ENCODE data around the gene UACA.
"Not testable (repeated sequence)": the region's sequence is repeated elsewhere in the genome, so short reads cannot be mapped to it uniquely, and the experiment has no call there.

UACA gene

DNA sequence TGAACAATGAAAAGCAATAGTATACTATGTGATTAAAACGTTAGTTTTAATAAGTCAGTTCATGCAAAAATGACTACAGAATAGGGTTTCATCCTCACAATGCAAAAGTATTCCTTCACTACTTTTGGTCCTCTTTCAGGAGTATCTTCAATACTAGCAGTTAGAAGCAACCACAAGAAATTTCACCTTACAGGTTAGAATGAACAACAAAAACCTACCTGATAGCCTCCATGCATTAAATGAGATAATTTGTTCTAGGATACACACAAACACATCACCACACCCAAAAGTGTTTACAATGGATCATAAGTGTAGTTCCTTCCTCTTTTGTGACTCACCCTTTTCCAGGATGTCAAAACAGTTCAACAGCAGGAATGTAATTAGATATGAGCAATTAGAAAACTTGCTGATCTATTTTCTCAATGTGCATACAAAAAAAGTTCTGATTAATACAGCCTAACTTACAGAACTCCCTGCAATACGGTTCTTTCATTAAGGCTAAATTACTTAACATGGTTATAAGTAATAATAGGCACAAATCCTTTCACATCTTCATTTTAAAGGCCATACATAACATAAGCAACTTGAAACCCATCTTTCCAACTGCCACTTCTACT is 21.6 kb downstream of the UACA start:
- no peaks in the 10 kb centered on the region for H3K36me3 ChIP-seq (ENCODE audit: control insufficient read depth in 4 of 4, insufficient read depth in 4 of 4, low read length in 3 of 4)
- no peaks in the 10 kb centered on the region for H3K4me1 ChIP-seq (ENCODE audit: control extremely low read depth in 1 of 4, control insufficient read depth in 4 of 4, insufficient read depth in 4 of 4, low read length in 3 of 4)
- POLR2A ChIA-PET: no interaction called here
- no peaks in the 10 kb centered on the region for H3K9me3 ChIP-seq (ENCODE audit: control extremely low read depth in 1 of 5, control insufficient read depth in 4 of 5, insufficient read depth in 2 of 5, low read depth in 1 of 5, low read length in 4 of 5)
- no peak overlapping the region for H3K4me3 ChIP-seq (ENCODE audit: control insufficient read depth in 1 of 7, extremely low read depth in 1 of 7, insufficient read depth in 4 of 7, low read depth in 2 of 7, low read length in 6 of 7)
- H3K27ac ChIP-seq (ENCODE audit: insufficient read depth in 1 of 2, low read depth in 1 of 2, low read length in 2 of 2, poor library complexity in 1 of 2, severe bottlenecking in 2 of 2): no peak overlapping the region
- peak in 2 of 3 donors; percentile 34 to 51 for DNase-seq
- peaks cover 0 to 5% (median 0%) of the 10 kb centered on the region in 5 experiments for H3K27me3 ChIP-seq (replicated peaks in 2 of 5; ENCODE audit: control insufficient read depth in 4 of 5, insufficient read depth in 5 of 5, low read length in 4 of 5)
- no CpG with 5 or more reads among the region's 2 CpGs for WGBS (ENCODE audit: insufficient coverage)
- CTCF ChIA-PET: no interaction called here

GRCh38 chr15:70741107-70741531 is 22.2 kb downstream of the UACA start:
- WGBS (ENCODE audit: insufficient coverage): no CpG with 5 or more reads among the region's 1 CpG
- peak in 2 of 3 donors; percentile 19 to 27 for DNase-seq
- POLR2A ChIA-PET: no interaction called here
- H3K36me3 ChIP-seq (ENCODE audit: control insufficient read depth in 4 of 4, insufficient read depth in 4 of 4, low read length in 3 of 4): no peaks in the 10 kb centered on the region
- H3K27ac ChIP-seq (ENCODE audit: insufficient read depth in 1 of 2, low read depth in 1 of 2, low read length in 2 of 2, poor library complexity in 1 of 2, severe bottlenecking in 2 of 2): no peak overlapping the region
- no peak overlapping the region for H3K4me3 ChIP-seq (ENCODE audit: control insufficient read depth in 1 of 7, extremely low read depth in 1 of 7, insufficient read depth in 4 of 7, low read depth in 2 of 7, low read length in 6 of 7)
- no peaks in the 10 kb centered on the region for H3K9me3 ChIP-seq (ENCODE audit: control extremely low read depth in 1 of 5, control insufficient read depth in 4 of 5, insufficient read depth in 2 of 5, low read depth in 1 of 5, low read length in 4 of 5)
- CTCF ChIA-PET: no interaction called here
- no peaks in the 10 kb centered on the region for H3K4me1 ChIP-seq (ENCODE audit: control extremely low read depth in 1 of 4, control insufficient read depth in 4 of 4, insufficient read depth in 4 of 4, low read length in 3 of 4)
- peaks cover 0 to 5% (median 0%) of the 10 kb centered on the region in 5 experiments for H3K27me3 ChIP-seq (replicated peaks in 2 of 5; ENCODE audit: control insufficient read depth in 4 of 5, insufficient read depth in 5 of 5, low read length in 4 of 5)

- H3K4me1 ChIP-seq (ENCODE audit: control extremely low read depth in 1 of 4, control insufficient read depth in 4 of 4, insufficient read depth in 4 of 4, low read length in 3 of 4); DNase-seq; H3K27ac ChIP-seq (ENCODE audit: insufficient read depth in 1 of 2, low read depth in 1 of 2, low read length in 2 of 2, poor library complexity in 1 of 2, severe bottlenecking in 2 of 2); H3K27me3 ChIP-seq (replicated peaks in 2 of 5; ENCODE audit: control insufficient read depth in 4 of 5, insufficient read depth in 5 of 5, low read length in 4 of 5); H3K36me3 ChIP-seq (ENCODE audit: control insufficient read depth in 4 of 4, insufficient read depth in 4 of 4, low read length in 3 of 4); H3K4me3 ChIP-seq (ENCODE audit: control insufficient read depth in 1 of 7, extremely low read depth in 1 of 7, insufficient read depth in 4 of 7, low read depth in 2 of 7, low read length in 6 of 7); POLR2A ChIA-PET; H3K9me3 ChIP-seq (ENCODE audit: control extremely low read depth in 1 of 5, control insufficient read depth in 4 of 5, insufficient read depth in 2 of 5, low read depth in 1 of 5, low read length in 4 of 5): not testable (repeated sequence)
- CTCF ChIA-PET: interaction anchor here (0.9 kb wide), 1 partner anchor 81 kb away, joined by 3 read pairs; no protein-coding TSS in a partner anchor
- WGBS (ENCODE audit: insufficient coverage): no CpG with 5 or more reads among the region's 3 CpGs
Observed at GRCh38 chr15:70735040-70735439, 28.3 kb downstream of the UACA start.

DNA sequence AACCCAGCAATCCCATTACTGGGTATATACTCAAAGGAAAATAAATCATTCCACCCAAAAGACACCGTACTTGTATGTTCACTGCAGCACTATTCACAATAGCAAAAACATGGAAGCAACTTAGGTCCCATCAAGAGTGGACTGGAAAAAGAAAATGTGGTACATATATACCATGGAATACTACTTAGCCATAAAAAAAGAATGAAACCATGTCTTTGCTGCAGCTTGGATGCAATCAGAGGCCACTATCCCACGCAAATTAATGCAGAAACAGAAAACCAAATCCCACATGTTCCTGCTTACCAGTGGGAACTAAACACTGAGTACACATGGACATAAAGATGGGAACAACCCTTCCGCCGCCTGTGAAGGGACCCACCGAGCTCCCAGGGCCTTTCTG is 34.2 kb downstream of the UACA start:
- Histone ChIP-seq H3K9me3 (ENCODE audit: control extremely low read depth in 1 of 5, control insufficient read depth in 4 of 5, insufficient read depth in 2 of 5, low read depth in 1 of 5, low read length in 4 of 5) (no peaks in the 10 kb centered on the region), H3K36me3 (ENCODE audit: control insufficient read depth in 4 of 4, insufficient read depth in 4 of 4, low read length in 3 of 4) (no peaks in the 10 kb centered on the region), H3K4me3 (ENCODE audit: control insufficient read depth in 1 of 7, extremely low read depth in 1 of 7, insufficient read depth in 4 of 7, low read depth in 2 of 7, low read length in 6 of 7) (no peak overlapping the region), H3K27ac (ENCODE audit: insufficient read depth in 1 of 2, low read depth in 1 of 2, low read length in 2 of 2, poor library complexity in 1 of 2, severe bottlenecking in 2 of 2) (no peak overlapping the region), H3K27me3 (replicated peaks in 2 of 5; ENCODE audit: control insufficient read depth in 4 of 5, insufficient read depth in 5 of 5, low read length in 4 of 5) (peaks cover 0 to 12% (median 6%) of the 10 kb centered on the region in 5 experiments), H3K4me1 (ENCODE audit: control extremely low read depth in 1 of 4, control insufficient read depth in 4 of 4, insufficient read depth in 4 of 4, low read length in 3 of 4) (no peaks in the 10 kb centered on the region)
- POLR2A ChIA-PET: no interaction called here
- DNase-seq: no peak
- CTCF ChIA-PET: interaction anchor here (1.0 kb wide), 1 partner anchor 146 kb away, joined by 3 read pairs; no protein-coding TSS in a partner anchor
- 100% methylated on average over 4 of the region's 5 CpGs for WGBS (ENCODE audit: insufficient coverage)

DNA sequence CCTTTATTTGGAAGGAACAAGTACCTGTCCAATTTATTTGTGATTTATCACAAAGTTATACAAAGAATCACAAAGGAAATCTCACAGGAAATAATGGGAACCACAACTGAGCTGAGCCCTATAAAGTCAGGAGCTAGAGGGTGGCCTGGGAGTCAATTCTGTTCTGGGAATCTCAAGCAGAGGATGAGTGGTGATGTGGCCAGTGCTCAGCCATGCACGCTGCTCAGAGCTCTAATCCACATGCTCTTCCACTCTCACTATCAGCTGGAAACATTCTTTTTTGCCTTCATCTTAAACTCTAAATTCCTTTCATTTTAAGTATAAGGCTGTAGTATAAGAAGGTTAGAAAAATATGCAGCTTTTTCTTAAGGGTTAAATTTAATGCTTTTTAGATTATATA is 36.6 kb downstream of the UACA start:
- ChIA-PET POLR2A (no interaction called here), CTCF (interaction anchor here (1.0 to 1.9 kb wide), 3 partner anchors 23 to 1250 kb away, joined by 4 to 6 read pairs (median 5); no protein-coding TSS in a partner anchor)
- no CpG with 5 or more reads among the region's 1 CpG for WGBS (ENCODE audit: insufficient coverage)

GRCh38 chr15:70723927-70724326 is 39.4 kb downstream of the UACA start:
- POLR2A ChIA-PET: no interaction called here
- no peaks in the 10 kb centered on the region for H3K9me3 ChIP-seq (ENCODE audit: control extremely low read depth in 1 of 5, control insufficient read depth in 4 of 5, insufficient read depth in 2 of 5, low read depth in 1 of 5, low read length in 4 of 5)
- DNase-seq: no peak
- CTCF ChIA-PET: interaction anchor here (1.1 to 2.4 kb wide), 4 partner anchors 20 to 43 kb away, joined by 3 to 21 read pairs (median 4); no protein-coding TSS in a partner anchor
- no CpG with 5 or more reads among the region's 2 CpGs for WGBS (ENCODE audit: insufficient coverage)
- no peaks in the 10 kb centered on the region for H3K36me3 ChIP-seq (ENCODE audit: control insufficient read depth in 4 of 4, insufficient read depth in 4 of 4, low read length in 3 of 4)
- no peak overlapping the region for H3K4me3 ChIP-seq (ENCODE audit: control insufficient read depth in 1 of 7, extremely low read depth in 1 of 7, insufficient read depth in 4 of 7, low read depth in 2 of 7, low read length in 6 of 7)
- H3K4me1 ChIP-seq (ENCODE audit: control extremely low read depth in 1 of 4, control insufficient read depth in 4 of 4, insufficient read depth in 4 of 4, low read length in 3 of 4): no peaks in the 10 kb centered on the region
- peaks cover 3 to 28% (median 6%) of the 10 kb centered on the region in 5 experiments for H3K27me3 ChIP-seq (replicated peaks in 2 of 5; ENCODE audit: control insufficient read depth in 4 of 5, insufficient read depth in 5 of 5, low read length in 4 of 5)
- no peak overlapping the region for H3K27ac ChIP-seq (ENCODE audit: insufficient read depth in 1 of 2, low read depth in 1 of 2, low read length in 2 of 2, poor library complexity in 1 of 2, severe bottlenecking in 2 of 2)

More for the DNA sequence above, 36.6 kb downstream of the UACA start:
- peaks cover 3 to 19% (median 6%) of the 10 kb centered on the region in 5 experiments for H3K27me3 ChIP-seq (replicated peaks in 2 of 5; ENCODE audit: control insufficient read depth in 4 of 5, insufficient read depth in 5 of 5, low read length in 4 of 5)
- DNase-seq: no peak
- no peaks in the 10 kb centered on the region for H3K4me1 ChIP-seq (ENCODE audit: control extremely low read depth in 1 of 4, control insufficient read depth in 4 of 4, insufficient read depth in 4 of 4, low read length in 3 of 4)
- H3K27ac ChIP-seq (ENCODE audit: insufficient read depth in 1 of 2, low read depth in 1 of 2, low read length in 2 of 2, poor library complexity in 1 of 2, severe bottlenecking in 2 of 2): no peak overlapping the region
- H3K4me3 ChIP-seq (ENCODE audit: control insufficient read depth in 1 of 7, extremely low read depth in 1 of 7, insufficient read depth in 4 of 7, low read depth in 2 of 7, low read length in 6 of 7): no peak overlapping the region
- no peaks in the 10 kb centered on the region for H3K9me3 ChIP-seq (ENCODE audit: control extremely low read depth in 1 of 5, control insufficient read depth in 4 of 5, insufficient read depth in 2 of 5, low read depth in 1 of 5, low read length in 4 of 5)
- no peaks in the 10 kb centered on the region for H3K36me3 ChIP-seq (ENCODE audit: control insufficient read depth in 4 of 4, insufficient read depth in 4 of 4, low read length in 3 of 4)

GRCh38 chr15:70723122-70723422 is 40.3 kb downstream of the UACA start:
- no peaks in the 10 kb centered on the region for H3K36me3 ChIP-seq (ENCODE audit: control insufficient read depth in 4 of 4, insufficient read depth in 4 of 4, low read length in 3 of 4)
- H3K27me3 ChIP-seq (replicated peaks in 2 of 5; ENCODE audit: control insufficient read depth in 4 of 5, insufficient read depth in 5 of 5, low read length in 4 of 5): peaks cover 3 to 30% (median 6%) of the 10 kb centered on the region in 5 experiments
- POLR2A ChIA-PET: no interaction called here
- H3K4me3 ChIP-seq (ENCODE audit: control insufficient read depth in 1 of 7, extremely low read depth in 1 of 7, insufficient read depth in 4 of 7, low read depth in 2 of 7, low read length in 6 of 7): no peak overlapping the region
- H3K4me1 ChIP-seq (ENCODE audit: control extremely low read depth in 1 of 4, control insufficient read depth in 4 of 4, insufficient read depth in 4 of 4, low read length in 3 of 4): no peaks in the 10 kb centered on the region
- H3K27ac ChIP-seq (ENCODE audit: insufficient read depth in 1 of 2, low read depth in 1 of 2, low read length in 2 of 2, poor library complexity in 1 of 2, severe bottlenecking in 2 of 2): no peak overlapping the region
- WGBS (ENCODE audit: insufficient coverage): 92% methylated on average over 5 of the region's 5 CpGs
- CTCF ChIA-PET: interaction anchor here (0.6 to 2.4 kb wide), 13 partner anchors 9 to 154 kb away, joined by 3 to 21 read pairs (median 4); no protein-coding TSS in a partner anchor
- no peaks in the 10 kb centered on the region for H3K9me3 ChIP-seq (ENCODE audit: control extremely low read depth in 1 of 5, control insufficient read depth in 4 of 5, insufficient read depth in 2 of 5, low read depth in 1 of 5, low read length in 4 of 5)
- no peak for DNase-seq

Measured in common myeloid progenitor, CD34-positive (primary cell).